ENCODE results near the gene CNTNAP2.

The CNTNAP2 gene

DNA sequence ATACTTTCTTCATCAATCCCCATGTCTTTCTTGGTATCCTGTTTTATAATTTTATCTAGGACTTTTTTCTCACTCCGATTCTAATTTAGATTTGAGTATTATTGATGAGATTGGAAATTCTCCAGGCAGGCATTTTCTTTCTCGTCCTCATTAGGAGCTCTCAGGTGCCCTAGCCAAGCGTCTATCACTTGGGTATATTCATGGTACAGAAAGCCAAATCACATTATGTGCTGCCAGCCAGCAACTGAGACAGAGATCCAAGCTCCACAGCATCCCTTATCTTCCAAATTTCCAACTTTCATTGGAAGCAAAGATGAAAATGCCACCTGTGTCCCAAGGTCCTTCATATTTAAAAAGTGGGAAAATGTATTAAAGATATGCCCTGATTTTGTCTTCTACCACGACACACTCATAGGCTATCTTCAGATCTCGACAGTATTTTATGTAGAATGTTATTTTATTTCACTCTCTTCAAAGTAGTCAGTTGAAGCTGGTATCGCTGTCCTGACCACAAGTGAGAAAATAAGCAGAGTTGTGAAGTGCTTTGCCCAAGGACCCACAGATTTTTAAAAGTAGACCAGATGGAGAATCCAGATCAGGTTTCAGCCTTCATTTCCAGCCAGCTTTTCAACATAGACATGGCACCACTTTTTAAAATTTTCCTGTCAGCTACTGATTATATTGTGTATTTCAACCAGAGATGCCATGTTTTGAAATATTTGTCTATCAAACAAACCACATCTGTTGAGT lies 773.4 kb downstream of the CNTNAP2 start:
- H3K27me3 ChIP-seq (ENCODE audit: insufficient read depth, low read length) = no peaks in the 10 kb centered on the region
- no peak overlapping the region for H3K9ac ChIP-seq (ENCODE audit: low read length)
- no peak overlapping the region for H4K12ac ChIP-seq (ENCODE audit: low read depth, low read length)
- no peak overlapping the region for H3K23ac ChIP-seq (ENCODE audit: low read length)
- H3K4me1 ChIP-seq (ENCODE audit: control insufficient read depth in 1 of 2, insufficient read depth in 2 of 2, low read length in 2 of 2) = peaks cover 0 to 3% of the 10 kb centered on the region in 2 experiments
- no peak overlapping the region for H2AFZ ChIP-seq (ENCODE audit: insufficient read depth, low read length, poor library complexity)
- H2BK5ac ChIP-seq (ENCODE audit: low read depth, low read length, poor library complexity) = no peak overlapping the region
- no peaks in the 10 kb centered on the region for H3K9me3 ChIP-seq (ENCODE audit: insufficient read depth, low read depth, low read length)
- no peak overlapping the region for H4K8ac ChIP-seq (ENCODE audit: low read depth, low read length)
- H2BK12ac ChIP-seq (ENCODE audit: low read length) = no peak overlapping the region
- H2BK120ac ChIP-seq (ENCODE audit: insufficient read depth, low read length, poor library complexity) = no peak overlapping the region
- H3K4me2 ChIP-seq (ENCODE audit: low read length) = no peak overlapping the region
- no peak for DNase-seq
- H4K91ac ChIP-seq (ENCODE audit: low read depth, low read length) = no peak overlapping the region
- no peak overlapping the region for H3K4ac ChIP-seq (ENCODE audit: low read depth, low read length)
- no peak overlapping the region for H3K14ac ChIP-seq (ENCODE audit: low read length)
- H2AK5ac ChIP-seq (ENCODE audit: low read length) = no peak overlapping the region
- no peaks in the 10 kb centered on the region for H3K79me1 ChIP-seq (ENCODE audit: low read length)
- no peak overlapping the region for H3K18ac ChIP-seq (ENCODE audit: low read length)
- H3K79me2 ChIP-seq (ENCODE audit: control insufficient read depth, insufficient read depth, low read length, poor library complexity) = no peaks in the 10 kb centered on the region
- H3K36me3 ChIP-seq (ENCODE audit: control insufficient read depth in 1 of 2, insufficient read depth in 2 of 2, low read length in 2 of 2) = no peaks in the 10 kb centered on the region
- no CpG with 5 or more reads among the region's 6 CpGs for WGBS (ENCODE audit: extremely low coverage, insufficient coverage, insufficient read length)
- H3K4me3 ChIP-seq (ENCODE audit: low read depth, low read length) = no peak overlapping the region
- no peak overlapping the region for H3K27ac ChIP-seq (ENCODE audit: low read depth, low read length)

DNA sequence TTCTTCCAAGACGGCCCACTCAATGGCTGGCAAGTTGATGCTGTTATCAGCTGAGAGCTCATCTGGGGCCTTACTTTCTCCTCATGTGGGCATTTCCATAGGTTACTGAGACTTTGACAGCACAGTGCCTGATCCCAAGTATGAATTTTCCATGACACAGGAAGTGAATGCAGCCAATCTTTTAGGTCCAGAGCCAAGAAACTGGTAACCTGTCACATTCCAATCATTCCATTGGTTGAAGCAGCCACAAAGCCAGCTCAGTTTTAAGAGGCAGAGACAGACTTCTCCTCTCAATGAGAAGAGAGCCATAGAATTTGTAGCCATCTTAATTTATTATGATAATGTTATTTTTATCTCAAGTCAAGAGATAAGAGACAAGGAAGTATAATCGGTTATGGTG lies 775.5 kb downstream of the CNTNAP2 start:
- Histone ChIP-seq H4K12ac (ENCODE audit: low read depth, low read length) (no peak overlapping the region), H3K79me2 (ENCODE audit: control insufficient read depth, insufficient read depth, low read length, poor library complexity) (no peaks in the 10 kb centered on the region), H3K27ac (ENCODE audit: low read depth, low read length) (no peak overlapping the region), H3K18ac (ENCODE audit: low read length) (no peak overlapping the region), H2BK12ac (ENCODE audit: low read length) (no peak overlapping the region), H3K4me2 (ENCODE audit: low read length) (no peak overlapping the region), H3K4me3 (ENCODE audit: low read depth, low read length) (no peak overlapping the region), H3K14ac (ENCODE audit: low read length) (no peak overlapping the region), H2BK5ac (ENCODE audit: low read depth, low read length, poor library complexity) (no peak overlapping the region), H4K91ac (ENCODE audit: low read depth, low read length) (no peak overlapping the region), H4K8ac (ENCODE audit: low read depth, low read length) (no peak overlapping the region), H3K79me1 (ENCODE audit: low read length) (no peaks in the 10 kb centered on the region), H3K9ac (ENCODE audit: low read length) (no peak overlapping the region), H3K9me3 (ENCODE audit: insufficient read depth, low read depth, low read length) (no peaks in the 10 kb centered on the region), H3K36me3 (ENCODE audit: control insufficient read depth in 1 of 2, insufficient read depth in 2 of 2, low read length in 2 of 2) (no peaks in the 10 kb centered on the region), H3K27me3 (ENCODE audit: insufficient read depth, low read length) (no peaks in the 10 kb centered on the region), H3K4ac (ENCODE audit: low read depth, low read length) (no peak overlapping the region), H2BK120ac (ENCODE audit: insufficient read depth, low read length, poor library complexity) (no peak overlapping the region), H2AFZ (ENCODE audit: insufficient read depth, low read length, poor library complexity) (no peak overlapping the region), H3K23ac (ENCODE audit: low read length) (no peak overlapping the region), H3K4me1 (ENCODE audit: control insufficient read depth in 1 of 2, insufficient read depth in 2 of 2, low read length in 2 of 2) (peaks cover 0 to 3% of the 10 kb centered on the region in 2 experiments), H2AK5ac (ENCODE audit: low read length) (no peak overlapping the region)
- DNase-seq = no peak
- WGBS (ENCODE audit: extremely low coverage, insufficient coverage, insufficient read length) = no CpG with 5 or more reads among the region's 2 CpGs

DNA sequence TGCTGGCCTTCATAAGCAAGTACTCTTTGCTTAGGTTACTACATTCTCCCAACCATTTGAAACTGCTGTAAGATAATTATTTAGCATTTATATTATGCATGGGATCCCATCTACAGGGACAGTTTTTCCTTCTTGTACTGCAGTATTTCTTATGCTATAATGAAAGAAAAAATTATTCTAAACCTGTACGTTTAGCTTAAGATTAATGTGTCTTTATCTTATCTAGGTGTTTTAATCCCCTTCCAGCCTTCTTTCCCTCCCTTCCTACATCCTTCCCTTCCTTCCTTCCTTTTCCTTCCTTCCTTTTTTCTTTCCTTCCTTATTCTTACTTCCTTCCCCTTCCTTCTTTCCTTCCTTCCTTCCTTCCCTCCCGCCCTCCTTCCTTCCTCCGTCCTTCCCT lies 778.3 kb downstream of the CNTNAP2 start:
- DNase-seq = no peak
- no peak overlapping the region for H3K4ac ChIP-seq (ENCODE audit: low read depth, low read length)

DNA sequence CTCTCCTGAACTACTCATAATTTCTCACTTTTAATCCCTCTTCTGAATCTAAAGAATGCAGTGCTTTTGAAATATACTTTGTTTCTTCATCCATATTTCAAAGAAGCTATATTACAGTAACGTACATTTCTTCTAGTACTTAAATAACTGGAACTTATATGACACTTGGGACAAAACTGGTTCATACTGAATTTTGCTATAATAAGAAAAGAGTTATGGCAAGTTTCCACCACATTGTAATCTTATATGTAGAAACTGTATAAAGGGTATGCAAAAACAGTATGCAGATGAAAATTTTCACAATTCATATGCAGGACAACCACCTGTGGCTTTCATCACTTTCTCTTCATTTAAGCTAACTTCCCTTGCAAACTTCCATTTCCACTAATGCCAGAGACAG lies 785.7 kb downstream of the CNTNAP2 start:
- no peak overlapping the region for H4K8ac ChIP-seq (ENCODE audit: low read depth, low read length)
- no peak overlapping the region for H3K27ac ChIP-seq (ENCODE audit: low read depth, low read length)
- no peak overlapping the region for H3K9ac ChIP-seq (ENCODE audit: low read length)
- H3K4ac ChIP-seq (ENCODE audit: low read depth, low read length) = no peak overlapping the region
- H3K4me1 ChIP-seq (ENCODE audit: control insufficient read depth in 1 of 2, insufficient read depth in 2 of 2, low read length in 2 of 2) = no peaks in the 10 kb centered on the region
- no peaks in the 10 kb centered on the region for H3K79me2 ChIP-seq (ENCODE audit: control insufficient read depth, insufficient read depth, low read length, poor library complexity)
- no peaks in the 10 kb centered on the region for H3K9me3 ChIP-seq (ENCODE audit: insufficient read depth, low read depth, low read length)
- H2BK120ac ChIP-seq (ENCODE audit: insufficient read depth, low read length, poor library complexity) = no peak overlapping the region
- H3K4me3 ChIP-seq (ENCODE audit: low read depth, low read length) = no peak overlapping the region
- H3K18ac ChIP-seq (ENCODE audit: low read length) = no peak overlapping the region
- H3K14ac ChIP-seq (ENCODE audit: low read length) = no peak overlapping the region
- H3K36me3 ChIP-seq (ENCODE audit: control insufficient read depth in 1 of 2, insufficient read depth in 2 of 2, low read length in 2 of 2) = no peaks in the 10 kb centered on the region
- no peak overlapping the region for H2AFZ ChIP-seq (ENCODE audit: insufficient read depth, low read length, poor library complexity)
- no peaks in the 10 kb centered on the region for H3K79me1 ChIP-seq (ENCODE audit: low read length)
- no peak for DNase-seq
- no peak overlapping the region for H4K91ac ChIP-seq (ENCODE audit: low read depth, low read length)
- WGBS (ENCODE audit: extremely low coverage, insufficient coverage, insufficient read length) = no CpG with 5 or more reads among the region's 1 CpG
- H3K23ac ChIP-seq (ENCODE audit: low read length) = no peak overlapping the region
- H3K27me3 ChIP-seq (ENCODE audit: insufficient read depth, low read length) = no peaks in the 10 kb centered on the region
- H3K4me2 ChIP-seq (ENCODE audit: low read length) = no peak overlapping the region
- H2BK12ac ChIP-seq (ENCODE audit: low read length) = no peak overlapping the region
- H4K12ac ChIP-seq (ENCODE audit: low read depth, low read length) = no peak overlapping the region
- H2BK5ac ChIP-seq (ENCODE audit: low read depth, low read length, poor library complexity) = no peak overlapping the region
- H2AK5ac ChIP-seq (ENCODE audit: low read length) = no peak overlapping the region

More for the DNA sequence above, 778.3 kb downstream of the CNTNAP2 start:
- Histone ChIP-seq H3K18ac (ENCODE audit: low read length) (no peak overlapping the region), H3K9me3 (ENCODE audit: insufficient read depth, low read depth, low read length) (no peaks in the 10 kb centered on the region), H2AFZ (ENCODE audit: insufficient read depth, low read length, poor library complexity) (no peak overlapping the region), H2BK5ac (ENCODE audit: low read depth, low read length, poor library complexity) (no peak overlapping the region), H2BK120ac (ENCODE audit: insufficient read depth, low read length, poor library complexity) (no peak overlapping the region), H3K14ac (ENCODE audit: low read length) (no peak overlapping the region), H4K91ac (ENCODE audit: low read depth, low read length) (no peak overlapping the region), H3K9ac (ENCODE audit: low read length) (no peak overlapping the region), H3K4me2 (ENCODE audit: low read length) (no peak overlapping the region), H3K36me3 (ENCODE audit: control insufficient read depth in 1 of 2, insufficient read depth in 2 of 2, low read length in 2 of 2) (no peaks in the 10 kb centered on the region), H4K8ac (ENCODE audit: low read depth, low read length) (no peak overlapping the region), H3K27ac (ENCODE audit: low read depth, low read length) (no peak overlapping the region), H2BK12ac (ENCODE audit: low read length) (no peak overlapping the region), H2AK5ac (ENCODE audit: low read length) (no peak overlapping the region), H3K27me3 (ENCODE audit: insufficient read depth, low read length) (no peaks in the 10 kb centered on the region), H3K4me1 (ENCODE audit: control insufficient read depth in 1 of 2, insufficient read depth in 2 of 2, low read length in 2 of 2) (peaks cover 0 to 3% of the 10 kb centered on the region in 2 experiments), H3K4me3 (ENCODE audit: low read depth, low read length) (no peak overlapping the region), H3K23ac (ENCODE audit: low read length) (no peak overlapping the region), H4K12ac (ENCODE audit: low read depth, low read length) (no peak overlapping the region), H3K79me2 (ENCODE audit: control insufficient read depth, insufficient read depth, low read length, poor library complexity) (no peaks in the 10 kb centered on the region), H3K79me1 (ENCODE audit: low read length) (no peaks in the 10 kb centered on the region)
- 70% methylated on average over 2 of the region's 3 CpGs for WGBS (ENCODE audit: extremely low coverage, insufficient coverage, insufficient read length)
